ENCODE results near the gene KHK. TPM values are rescaled to one million over a fixed set of nuclear protein-coding genes. Genes with fewer than 3 reads are reported as not detected.

Gene KHK
- total and polyA plus RNA-seq, 9 of the 15 experiments (the other 6 are each of a cell fraction or from before 2014, with no cell fraction given), result 1.5 to 10.7 (median 5.2) TPM

GRCh38 chr2:27149570-27150405, 63.2 kb downstream of the KHK start:
- Histone ChIP-seq H2AFZ (ENCODE audit: low read depth, low read length) (no peak overlapping the region), H3K27ac (ENCODE audit: extremely low read depth, low read depth, low read length) (no peak overlapping the region), H3K4me1 (replicated peaks in 1 of 2; ENCODE audit: control insufficient read depth in 2 of 2, insufficient read depth in 2 of 2, low read length in 2 of 2) (peaks cover 0 to 15% of the 10 kb centered on the region in 2 experiments; a peak in 2 of 5 replicates), H3K79me2 (ENCODE audit: control insufficient read depth, insufficient read depth, low read length) (no peaks in the 10 kb centered on the region), H3K36me3 (ENCODE audit: control insufficient read depth, insufficient read depth, low read length) (no peaks in the 10 kb centered on the region), H3K9ac (ENCODE audit: insufficient read depth in 1 of 2, low read depth in 2 of 2, low read length in 2 of 2) (peak overlapping the region in 1 of 2 experiments; percentile 70; a peak in 2 of 4 replicates), H3K4me3 (no peak overlapping the region), H4K20me1 (replicated peaks; ENCODE audit: control insufficient read depth, insufficient read depth, low read length) (no peaks in the 10 kb centered on the region), H3K4me2 (ENCODE audit: insufficient read depth, low read length) (no peak overlapping the region), H3K9me1 (ENCODE audit: control insufficient read depth, insufficient read depth, low read length) (no peaks in the 10 kb centered on the region), H3K27me3 (ENCODE audit: control insufficient read depth in 2 of 2, insufficient read depth in 2 of 2, low read length in 2 of 2) (peaks cover 0 to 15% of the 10 kb centered on the region in 2 experiments; a peak in 2 of 5 replicates), H3K9me3 (replicated peaks; ENCODE audit: control insufficient read depth, insufficient read depth, low read depth, low read length) (no peaks in the 10 kb centered on the region)
- in situ Hi-C loops (cut with MboI), result no loop called here
- no TSS peak for BruUV-seq (replicated peaks)
- intact Hi-C loops (cut with micrococcal nuclease), result no loop called here
- DNase-seq (ENCODE audit: extremely low read depth in 1 of 4, low spot score in 3 of 4), result peak in 1 of 4 experiments; percentile 8
- no peak for ATAC-seq
- WGBS (ENCODE audit: insufficient coverage, low coverage, missing lambda C conversion rate), result 45% methylated on average over 29 of the region's 29 CpGs
- CTCF ChIA-PET (ENCODE audit: low intra/inter-chr PET ratio), result no interaction called here
- POLR2A ChIA-PET, result interaction anchor here (1.0 to 1.3 kb wide), 2 partner anchors 11 to 69 kb away, joined by 3 read pairs; no protein-coding TSS in a partner anchor
- FAIRE-seq, result no peak
- TF ChIP-seq RCOR1 (IDR thresholded peaks at IDR 0.05; ENCODE audit: borderline replicate concordance in 1 of 2, low read depth in 2 of 2, low read length in 2 of 2) (no peak), ZNF124 (CRISPR knock-in tag; IDR thresholded peaks at IDR 0.05) (no peak), JUN (IDR thresholded peaks at IDR 0.05; ENCODE audit: borderline replicate concordance, low read depth, low read length) (no peak), JUN (CRISPR knock-in tag; IDR thresholded peaks at IDR 0.05; ENCODE audit: borderline replicate concordance) (no peak), HNRNPUL1 (IDR thresholded peaks at IDR 0.05; ENCODE audit: low read length) (no peak), ZNF778 (CRISPR knock-in tag; IDR thresholded peaks at IDR 0.05) (no peak), ZNF12 (CRISPR knock-in tag; IDR thresholded peaks at IDR 0.05) (no peak), HMGXB4 (CRISPR knock-in tag; IDR thresholded peaks at IDR 0.05) (no peak), XRCC4 (IDR thresholded peaks at IDR 0.05; ENCODE audit: extremely low read depth, insufficient read depth, insufficient read length) (no peak), FOSL1 (tag; conservative IDR thresholded peaks at IDR 0.05) (no peak), NCOA2 (IDR thresholded peaks at IDR 0.05; ENCODE audit: partially characterized antibody in 2 of 2) (no peak)
